Measurements from ENCODE around the gene APOL1.

APOL1 gene

DNA sequence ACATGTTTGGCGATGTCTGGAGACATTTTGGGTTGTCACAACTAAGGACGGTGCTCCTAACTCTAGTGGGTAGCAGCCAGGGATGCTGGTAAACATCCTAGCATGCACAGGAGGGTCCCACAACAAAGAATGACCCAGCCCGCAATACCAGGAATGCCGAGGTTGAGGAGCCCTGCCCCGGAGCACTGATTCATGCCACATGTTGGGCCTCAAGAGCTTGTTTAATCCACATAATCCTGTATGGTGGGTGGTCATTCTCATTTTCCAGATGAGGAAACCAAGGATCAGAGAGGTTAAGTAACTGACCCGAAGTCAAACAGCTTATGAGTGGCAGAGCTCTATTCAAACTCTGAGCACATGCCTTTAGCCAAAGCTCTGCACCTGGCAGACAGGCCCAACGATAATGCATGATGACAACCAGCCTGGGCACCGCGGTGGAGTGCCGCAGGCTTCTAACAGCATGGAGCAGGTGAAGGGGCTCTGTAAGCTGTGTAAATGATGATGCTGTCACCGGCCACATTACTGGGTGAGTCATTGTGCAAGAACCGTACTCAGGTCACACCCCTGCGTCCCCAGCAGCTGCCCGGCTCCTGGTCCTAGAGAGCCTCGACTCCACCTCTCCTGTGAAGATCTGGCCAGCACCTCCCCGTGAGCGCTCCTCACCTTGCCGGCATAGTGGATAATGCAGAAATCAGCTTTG lies 58.6 kb downstream of the APOL1 start:
- DNase-seq (ENCODE audit: low spot score), result peak; percentile 71

- no peak for DNase-seq (ENCODE audit: low spot score)
These were observed 62.4 kb downstream of the APOL1 start for GRCh38 chr22:36315325-36315724.

DNA sequence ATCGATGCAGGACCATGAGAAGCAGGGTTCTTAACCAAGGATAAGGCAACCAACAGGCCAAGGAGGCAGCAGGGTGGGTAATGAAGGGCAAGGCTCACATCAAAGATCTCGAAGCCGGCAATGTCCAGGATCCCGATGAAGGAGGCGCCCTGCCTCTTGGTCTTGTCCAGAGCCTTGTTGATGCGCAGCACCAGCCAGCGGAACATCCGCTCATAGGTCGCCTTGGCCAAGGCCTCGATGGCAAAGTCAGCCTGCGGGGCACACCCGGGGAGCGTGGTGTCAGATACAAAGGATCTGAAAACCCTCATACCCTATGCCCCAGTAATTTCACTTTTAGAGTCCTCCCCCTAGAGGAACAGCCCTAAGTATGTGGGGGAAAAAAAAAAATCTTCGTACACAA lies 63.5 kb downstream of the APOL1 start:
- DNase-seq (ENCODE audit: low spot score), result no peak
